WTC11 (cell line): Measurements from ENCODE around the gene EPHX1. TPM values are rescaled to one million over a fixed set of nuclear protein-coding genes. Genes with fewer than 3 reads are reported as not detected.

Experiments
- ATAC-seq: fragments of 200-7000 bp; cut with Tn5 transposase; 2 replicates; pipeline ENCODE4 v1.10.0; 2021; ENCODE audit warnings: mild to moderate bottlenecking, moderate library complexity
- CTCF ChIA-PET: fragments of 300-600 bp; sonication (Branson Sonifier 250); formaldehyde crosslinking; loops from one replicate; lab custom pipeline; 2021; ENCODE audit warnings: antibody characterized with exemption; lab: Charles Lee
- POLR2A ChIA-PET: fragments of 350-600 bp; sonication (Branson Sonifier 250); formaldehyde crosslinking; loops from one replicate; lab custom pipeline; 2021; ENCODE audit warnings: antibody characterized with exemption; lab: Charles Lee
- DNase-seq: peaks from one replicate; pipeline ENCODE4 v3.0.0; 2021; ENCODE audit warnings: low spot score
- H3K27ac Mint-ChIP-seq: 2 replicates; pipeline ENCODE4 v1.8.0; 2021; ENCODE audit warnings: mixed read lengths
- H3K27me3 Mint-ChIP-seq: 2 replicates; pipeline ENCODE4 v1.8.0; 2021; ENCODE audit warnings: low read depth, mild to moderate bottlenecking, moderate library complexity, mixed read lengths
- H3K36me3 Mint-ChIP-seq: 2 replicates; pipeline ENCODE4 v1.8.0; 2021; ENCODE audit warnings: mixed read lengths
- H3K4me1 Mint-ChIP-seq: 2 replicates; pipeline ENCODE4 v1.8.0; 2022; ENCODE audit warnings: mixed read lengths
- H3K4me3 Mint-ChIP-seq: 2 replicates; pipeline ENCODE4 v1.8.0; 2021; ENCODE audit warnings: mild to moderate bottlenecking, moderate library complexity, mixed read lengths
- H3K9me3 Mint-ChIP-seq: 2 replicates; pipeline ENCODE4 v1.8.0; 2021; ENCODE audit warnings: mixed read lengths
- EMX1 ChIP-seq: fragments of 250-450 bp; sonication (Bioruptor Pico); IDR thresholded peaks from 2 replicates; pipeline ENCODE4 v1.8.0; 2021; ENCODE audit warnings: mild to moderate bottlenecking
- ESRRA ChIP-seq: sonication (generic); formaldehyde crosslinking; IDR thresholded peaks from 2 replicates; pipeline ENCODE4 v1.8.1; 2022; ENCODE audit warnings: mild to moderate bottlenecking, missing genetic modification reagents, borderline replicate concordance
- GABPB1 ChIP-seq: sonication (generic); formaldehyde crosslinking; IDR thresholded peaks from 2 replicates; pipeline ENCODE4 v1.8.1; 2023; ENCODE audit warnings: mild to moderate bottlenecking, missing genetic modification reagents
- NFE2L1 ChIP-seq: sonication (generic); formaldehyde crosslinking; IDR thresholded peaks from 2 replicates; pipeline ENCODE4 v1.8.1; 2023; ENCODE audit warnings: missing genetic modification reagents
- NFYB ChIP-seq: sonication (generic); formaldehyde crosslinking; conservative IDR thresholded peaks from 2 replicates; pipeline ENCODE4 v1.8.0; 2022; ENCODE audit warnings: low read depth, missing genetic modification reagents
- NR2C2 ChIP-seq: sonication (generic); formaldehyde crosslinking; IDR thresholded peaks from 2 replicates; pipeline ENCODE4 v1.8.0; 2022; ENCODE audit warnings: mild to moderate bottlenecking, missing genetic modification reagents
- NR3C1 ChIP-seq: sonication (generic); formaldehyde crosslinking; conservative IDR thresholded peaks from 2 replicates; pipeline ENCODE4 v1.8.1; 2023; ENCODE audit warnings: low read depth, mild to moderate bottlenecking, missing genetic modification reagents
- PRRX2 ChIP-seq: fragments of 250-450 bp; sonication (Bioruptor Pico); IDR thresholded peaks from 2 replicates; pipeline ENCODE4 v1.8.0; 2021; ENCODE audit warnings: mild to moderate bottlenecking
- SMAD4 ChIP-seq: sonication (generic); formaldehyde crosslinking; IDR thresholded peaks from 2 replicates; pipeline ENCODE4 v1.8.0; 2022; ENCODE audit warnings: mild to moderate bottlenecking, missing genetic modification reagents
- TEAD1 ChIP-seq: sonication (generic); formaldehyde crosslinking; IDR thresholded peaks from 2 replicates; pipeline ENCODE4 v1.8.0; 2022; ENCODE audit warnings: mild to moderate bottlenecking, missing genetic modification reagents
- TP53 ChIP-seq: sonication (generic); formaldehyde crosslinking; IDR thresholded peaks from 2 replicates; pipeline ENCODE4 v1.8.1; 2023; ENCODE audit warnings: mild to moderate bottlenecking, missing genetic modification reagents
- ZMAT4 ChIP-seq: fragments of 250-450 bp; sonication (Bioruptor Pico); IDR thresholded peaks from 2 replicates; pipeline ENCODE4 v1.9.0; 2021; ENCODE audit warnings: mild to moderate bottlenecking
- total RNA-seq: library from RNA; stranded (reverse); gene quantifications from 3 replicates; pipeline ENCODE4 v1.2.3, GENCODE V29; 2021
- TF ChIP-seq, protein P1 (sequence below): fragments of 250-450 bp; sonication (Bioruptor Pico); IDR thresholded peaks from 2 replicates; pipeline ENCODE4 v1.9.0; 2021; ENCODE audit warnings: mild to moderate bottlenecking
- TF ChIP-seq, protein P2 (sequence below): fragments of 250-450 bp; sonication (Bioruptor Pico); conservative IDR thresholded peaks from 2 replicates; pipeline ENCODE4 v1.9.0; 2021; ENCODE audit warnings: mild to moderate bottlenecking
- TF ChIP-seq, protein P3 (sequence below): sonication (generic); formaldehyde crosslinking; IDR thresholded peaks from 2 replicates; pipeline ENCODE4 v1.8.1; 2022; ENCODE audit warnings: missing genetic modification reagents, borderline replicate concordance
- TF ChIP-seq, protein P4 (sequence below): sonication (generic); formaldehyde crosslinking; IDR thresholded peaks from 2 replicates; pipeline ENCODE4 v1.8.0; 2023; ENCODE audit warnings: missing genetic modification reagents
- TF ChIP-seq, protein P5 (sequence below): sonication (generic); formaldehyde crosslinking; IDR thresholded peaks from 2 replicates; pipeline ENCODE4 v1.8.0; 2022; ENCODE audit warnings: mild to moderate bottlenecking, missing genetic modification reagents
- TF ChIP-seq, protein P6 (sequence below): sonication (generic); formaldehyde crosslinking; IDR thresholded peaks from 2 replicates; pipeline ENCODE4 v1.8.1; 2023; ENCODE audit warnings: mild to moderate bottlenecking, moderate library complexity, missing genetic modification reagents

The EPHX1 gene
- total RNA-seq, 1 experiment from 2014 or later = 60.9 TPM

- Mint-ChIP-seq H3K9me3 (peaks cover 18% of the 10 kb centered on the region), H3K4me1 (peaks cover 6% of the 10 kb centered on the region), H3K4me3 (no peak overlapping the region), H3K27me3 (peaks cover 3% of the 10 kb centered on the region; the same call in 1 of the 2 replicates), H3K36me3 (peaks cover 85% of the 10 kb centered on the region), H3K27ac (no peak overlapping the region)
- ATAC-seq (no peak), DNase-seq (no peak)
- ChIA-PET CTCF (interaction anchor here (1.0 kb wide), 1 partner anchor 376 kb away, joined by 5 read pairs; no protein-coding TSS in a partner anchor), POLR2A (no interaction called here)
- TF ChIP-seq PRRX2 (no peak), NR3C1 (no peak), NR2C2 (CRISPR knock-in tag) (no peak), SMAD4 (CRISPR knock-in tag) (no peak), TP53 (CRISPR knock-in tag) (no peak)
- TF ChIP-seq, protein P1, sequence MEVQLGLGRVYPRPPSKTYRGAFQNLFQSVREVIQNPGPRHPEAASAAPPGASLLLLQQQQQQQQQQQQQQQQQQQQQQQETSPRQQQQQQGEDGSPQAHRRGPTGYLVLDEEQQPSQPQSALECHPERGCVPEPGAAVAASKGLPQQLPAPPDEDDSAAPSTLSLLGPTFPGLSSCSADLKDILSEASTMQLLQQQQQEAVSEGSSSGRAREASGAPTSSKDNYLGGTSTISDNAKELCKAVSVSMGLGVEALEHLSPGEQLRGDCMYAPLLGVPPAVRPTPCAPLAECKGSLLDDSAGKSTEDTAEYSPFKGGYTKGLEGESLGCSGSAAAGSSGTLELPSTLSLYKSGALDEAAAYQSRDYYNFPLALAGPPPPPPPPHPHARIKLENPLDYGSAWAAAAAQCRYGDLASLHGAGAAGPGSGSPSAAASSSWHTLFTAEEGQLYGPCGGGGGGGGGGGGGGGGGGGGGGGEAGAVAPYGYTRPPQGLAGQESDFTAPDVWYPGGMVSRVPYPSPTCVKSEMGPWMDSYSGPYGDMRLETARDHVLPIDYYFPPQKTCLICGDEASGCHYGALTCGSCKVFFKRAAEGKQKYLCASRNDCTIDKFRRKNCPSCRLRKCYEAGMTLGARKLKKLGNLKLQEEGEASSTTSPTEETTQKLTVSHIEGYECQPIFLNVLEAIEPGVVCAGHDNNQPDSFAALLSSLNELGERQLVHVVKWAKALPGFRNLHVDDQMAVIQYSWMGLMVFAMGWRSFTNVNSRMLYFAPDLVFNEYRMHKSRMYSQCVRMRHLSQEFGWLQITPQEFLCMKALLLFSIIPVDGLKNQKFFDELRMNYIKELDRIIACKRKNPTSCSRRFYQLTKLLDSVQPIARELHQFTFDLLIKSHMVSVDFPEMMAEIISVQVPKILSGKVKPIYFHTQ (CRISPR knock-in tag) = no peak
- TF ChIP-seq, protein P2, sequence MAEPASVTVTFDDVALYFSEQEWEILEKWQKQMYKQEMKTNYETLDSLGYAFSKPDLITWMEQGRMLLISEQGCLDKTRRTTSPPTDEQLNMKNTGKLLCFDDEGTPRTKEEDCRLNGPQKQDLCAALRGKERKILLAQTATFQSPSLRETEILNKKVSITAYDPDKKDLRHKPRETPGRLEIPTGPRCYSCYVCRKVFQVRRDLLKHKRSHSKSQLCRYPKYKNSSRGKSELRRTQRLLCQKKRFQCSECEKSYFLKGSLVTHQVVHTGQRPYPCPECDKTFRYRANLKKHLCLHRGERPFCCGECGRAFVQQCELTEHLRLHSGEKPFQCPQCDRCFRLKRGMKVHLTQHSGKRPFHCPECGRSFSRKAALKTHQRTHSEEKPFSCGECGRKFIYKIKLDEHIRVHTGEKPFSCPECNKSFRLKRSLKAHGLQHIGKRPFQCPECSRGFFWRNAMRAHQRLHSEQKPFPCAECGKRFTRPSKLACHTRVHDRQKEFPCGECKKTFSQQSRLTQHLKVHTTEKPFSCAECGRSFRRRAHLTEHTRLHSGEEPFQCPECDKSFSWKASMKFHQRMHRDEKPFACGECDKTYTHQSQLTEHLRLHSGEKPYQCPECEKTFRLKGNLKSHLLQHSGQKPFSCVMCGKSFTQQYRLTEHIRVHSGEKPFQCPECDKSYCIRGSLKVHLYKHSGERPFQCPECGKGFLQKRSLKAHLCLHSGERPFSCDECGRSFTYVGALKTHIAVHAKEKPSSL (CRISPR knock-in tag) = no peak
- TF ChIP-seq, protein P3, sequence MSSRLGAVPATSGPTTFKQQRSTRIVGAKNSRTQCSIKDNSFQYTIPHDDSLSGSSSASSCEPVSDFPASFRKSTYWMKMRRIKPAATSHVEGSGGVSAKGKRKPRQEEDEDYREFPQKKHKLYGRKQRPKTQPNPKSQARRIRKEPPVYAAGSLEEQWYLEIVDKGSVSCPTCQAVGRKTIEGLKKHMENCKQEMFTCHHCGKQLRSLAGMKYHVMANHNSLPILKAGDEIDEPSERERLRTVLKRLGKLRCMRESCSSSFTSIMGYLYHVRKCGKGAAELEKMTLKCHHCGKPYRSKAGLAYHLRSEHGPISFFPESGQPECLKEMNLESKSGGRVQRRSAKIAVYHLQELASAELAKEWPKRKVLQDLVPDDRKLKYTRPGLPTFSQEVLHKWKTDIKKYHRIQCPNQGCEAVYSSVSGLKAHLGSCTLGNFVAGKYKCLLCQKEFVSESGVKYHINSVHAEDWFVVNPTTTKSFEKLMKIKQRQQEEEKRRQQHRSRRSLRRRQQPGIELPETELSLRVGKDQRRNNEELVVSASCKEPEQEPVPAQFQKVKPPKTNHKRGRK = no peak
- TF ChIP-seq, protein P4, sequence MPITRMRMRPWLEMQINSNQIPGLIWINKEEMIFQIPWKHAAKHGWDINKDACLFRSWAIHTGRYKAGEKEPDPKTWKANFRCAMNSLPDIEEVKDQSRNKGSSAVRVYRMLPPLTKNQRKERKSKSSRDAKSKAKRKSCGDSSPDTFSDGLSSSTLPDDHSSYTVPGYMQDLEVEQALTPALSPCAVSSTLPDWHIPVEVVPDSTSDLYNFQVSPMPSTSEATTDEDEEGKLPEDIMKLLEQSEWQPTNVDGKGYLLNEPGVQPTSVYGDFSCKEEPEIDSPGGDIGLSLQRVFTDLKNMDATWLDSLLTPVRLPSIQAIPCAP (CRISPR knock-in tag) = no peak
Measured at GRCh38 chr1:225850370-225850769, 40.4 kb downstream of the EPHX1 start.

- TF ChIP-seq NFE2L1 (CRISPR knock-in tag) (no peak), EMX1 (CRISPR knock-in tag) (no peak), SMAD4 (CRISPR knock-in tag) (no peak), NR3C1 (no peak), TEAD1 (CRISPR knock-in tag) (no peak), ESRRA (no peak), NFYB (CRISPR knock-in tag) (no peak), GABPB1 (no peak), ZMAT4 (CRISPR knock-in tag) (no peak)
- TF ChIP-seq, protein P5, sequence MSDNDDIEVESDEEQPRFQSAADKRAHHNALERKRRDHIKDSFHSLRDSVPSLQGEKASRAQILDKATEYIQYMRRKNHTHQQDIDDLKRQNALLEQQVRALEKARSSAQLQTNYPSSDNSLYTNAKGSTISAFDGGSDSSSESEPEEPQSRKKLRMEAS (CRISPR knock-in tag) = no peak
- TF ChIP-seq, protein P6, sequence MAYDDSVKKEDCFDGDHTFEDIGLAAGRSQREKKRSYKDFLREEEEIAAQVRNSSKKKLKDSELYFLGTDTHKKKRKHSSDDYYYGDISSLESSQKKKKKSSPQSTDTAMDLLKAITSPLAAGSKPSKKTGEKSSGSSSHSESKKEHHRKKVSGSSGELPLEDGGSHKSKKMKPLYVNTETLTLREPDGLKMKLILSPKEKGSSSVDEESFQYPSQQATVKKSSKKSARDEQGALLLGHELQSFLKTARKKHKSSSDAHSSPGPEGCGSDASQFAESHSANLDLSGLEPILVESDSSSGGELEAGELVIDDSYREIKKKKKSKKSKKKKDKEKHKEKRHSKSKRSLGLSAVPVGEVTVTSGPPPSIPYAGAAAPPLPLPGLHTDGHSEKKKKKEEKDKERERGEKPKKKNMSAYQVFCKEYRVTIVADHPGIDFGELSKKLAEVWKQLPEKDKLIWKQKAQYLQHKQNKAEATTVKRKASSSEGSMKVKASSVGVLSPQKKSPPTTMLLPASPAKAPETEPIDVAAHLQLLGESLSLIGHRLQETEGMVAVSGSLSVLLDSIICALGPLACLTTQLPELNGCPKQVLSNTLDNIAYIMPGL = no peak
- peaks cover 18% of the 10 kb centered on the region for H3K9me3 Mint-ChIP-seq
- H3K4me1 Mint-ChIP-seq = no peaks in the 10 kb centered on the region
- DNase-seq (no peak), ATAC-seq (no peak)
- CTCF ChIA-PET = no interaction called here
- H3K4me3 Mint-ChIP-seq = no peak overlapping the region
- POLR2A ChIA-PET = no interaction called here
- H3K27me3 Mint-ChIP-seq = peaks cover 3% of the 10 kb centered on the region; the same call in 1 of the 2 replicates
- H3K36me3 Mint-ChIP-seq = peaks cover 89% of the 10 kb centered on the region
- no peak overlapping the region for H3K27ac Mint-ChIP-seq
Measured at GRCh38 chr1:225851805-225852204, 41.9 kb downstream of the EPHX1 start.
